Stimulated activated CD4-positive, alpha-beta T cell treated with anti-CD3 and anti-CD28 coated beads, Interleukin-1b, Interleukin-23, amount 100 ng/mL, for 4 hours (primary cell): ENCODE measurements around the gene CARMIL3.

Experiments used
- DNase-seq, 2 donors: peaks; one replicate each; pipeline ENCODE4 v3.0.0-alpha.2; 2020; ENCODE audit warnings: low read depth in 2 of 2

The CARMIL3 gene

DNA sequence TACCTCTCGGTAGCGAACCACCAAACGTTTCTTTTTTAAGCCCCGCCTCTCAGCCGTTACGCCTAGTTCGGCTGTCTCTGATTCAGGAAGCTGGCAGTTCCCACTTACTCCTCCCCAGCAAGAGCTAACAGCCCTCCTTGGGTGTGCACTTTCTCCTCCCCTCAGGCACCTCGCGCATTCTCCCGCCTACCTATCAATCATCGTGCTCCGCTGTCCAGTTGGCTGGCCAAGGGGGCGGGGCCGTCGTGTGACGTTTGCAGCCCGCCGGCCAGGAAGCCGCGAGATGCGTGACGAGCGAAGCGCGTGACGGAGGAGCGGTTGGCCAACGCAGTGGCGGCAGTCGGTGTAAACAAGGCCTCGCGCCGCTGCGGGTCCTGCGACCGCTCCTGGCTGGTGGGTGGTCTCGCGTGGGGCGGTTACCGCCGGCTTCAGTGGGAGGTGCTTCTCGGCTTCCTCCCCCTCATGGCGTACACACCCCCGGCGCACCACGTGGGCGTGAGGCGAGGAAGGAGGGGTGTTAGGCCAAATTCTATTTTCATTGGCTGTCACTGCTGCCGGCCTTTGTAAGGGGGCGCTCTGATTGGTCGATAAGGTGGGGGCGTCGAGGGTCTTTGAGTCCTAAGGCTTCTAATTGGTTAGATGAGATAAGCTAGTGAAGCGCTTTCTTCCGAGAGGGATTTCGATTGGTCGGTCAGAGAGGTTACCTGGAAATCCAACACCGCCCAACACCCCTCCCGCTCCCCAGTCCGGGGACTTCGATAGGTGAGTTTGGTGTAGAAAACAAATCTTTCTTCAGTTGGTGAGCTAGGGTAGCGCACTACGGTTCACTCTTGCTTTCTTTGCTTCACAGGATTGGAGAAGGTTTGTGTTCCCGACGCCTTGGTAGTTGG lies 63.0 kb downstream of the CARMIL3 start, which contains the start of the genes DCAF11 and NRL:
DCAF11 (plus strand) TSS at position 246 of the 890 bp plus-strand sequence. CDS start 818 bp downstream, outside the sequence.
NRL (minus strand) TSS at position 418 of the 890 bp plus-strand sequence. CDS start 32,101 bp downstream, outside the sequence.
- DNase-seq = peak; percentile 96 to 98

DNA sequence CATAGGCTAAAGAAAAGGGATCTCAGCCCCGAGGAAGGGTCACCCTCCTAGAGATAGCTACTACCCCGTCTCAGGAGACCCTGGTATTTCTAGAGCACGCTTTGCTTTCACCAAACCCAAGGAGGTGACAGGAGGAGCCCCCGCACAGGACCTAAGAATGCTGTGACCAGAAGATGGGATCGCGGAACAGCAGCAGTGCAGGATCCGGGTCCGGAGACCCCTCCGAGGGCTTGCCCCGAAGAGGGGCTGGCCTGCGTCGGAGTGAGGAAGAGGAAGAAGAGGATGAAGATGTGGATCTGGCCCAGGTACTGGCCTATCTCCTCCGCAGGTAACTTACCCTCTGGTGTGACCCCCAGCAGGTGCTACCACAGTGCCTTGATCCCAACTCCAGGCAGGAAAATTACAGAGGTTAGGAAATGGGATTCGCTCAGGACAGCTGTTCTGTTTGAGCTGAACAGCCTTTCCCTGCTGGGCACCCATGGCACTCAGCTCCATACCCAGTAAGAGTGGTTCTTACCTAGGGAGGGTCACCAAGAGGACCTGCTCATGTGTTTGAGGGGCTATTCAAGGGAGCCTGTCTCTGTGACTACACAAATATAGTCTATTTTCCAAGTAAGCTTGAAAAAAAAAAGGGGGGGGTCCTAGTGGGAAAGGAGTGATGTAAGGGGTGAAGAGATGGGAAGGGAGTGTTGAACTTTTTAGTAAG lies 63.8 kb downstream of the CARMIL3 start:
- no peak for DNase-seq

DNA sequence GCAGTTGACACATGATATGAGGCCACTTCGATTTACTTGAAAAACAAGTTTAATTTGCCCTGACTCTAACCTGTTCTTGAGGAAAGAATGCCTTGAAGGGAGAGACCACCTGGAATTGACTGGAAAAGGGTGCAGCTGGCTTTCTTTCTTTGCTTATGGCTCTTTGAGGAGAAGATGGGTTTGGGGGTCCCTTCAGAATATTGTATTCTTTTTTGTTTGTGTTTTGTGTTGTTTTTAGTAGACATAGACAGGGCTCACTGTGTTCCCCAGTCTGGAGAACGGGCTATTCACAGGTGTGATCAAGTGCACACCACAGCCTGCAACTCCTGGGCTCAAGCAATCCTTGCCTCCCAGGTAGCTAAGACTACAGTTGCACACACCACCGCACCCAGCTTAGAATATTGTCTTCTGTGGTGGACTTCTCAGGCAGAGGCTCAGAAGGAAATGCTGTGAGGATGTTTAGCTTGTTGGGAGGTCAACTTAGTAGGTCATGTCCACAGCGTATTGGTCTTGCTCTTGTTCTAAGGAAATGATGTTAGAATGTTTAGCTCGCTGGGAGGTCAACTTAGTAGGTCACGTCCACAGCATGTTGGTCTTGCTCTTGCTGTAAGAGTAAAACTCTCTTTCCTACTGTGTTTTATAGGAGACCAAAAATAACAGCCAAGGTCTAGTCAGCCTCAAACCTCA lies 64.5 kb downstream of the CARMIL3 start:
- DNase-seq = no peak

DNA sequence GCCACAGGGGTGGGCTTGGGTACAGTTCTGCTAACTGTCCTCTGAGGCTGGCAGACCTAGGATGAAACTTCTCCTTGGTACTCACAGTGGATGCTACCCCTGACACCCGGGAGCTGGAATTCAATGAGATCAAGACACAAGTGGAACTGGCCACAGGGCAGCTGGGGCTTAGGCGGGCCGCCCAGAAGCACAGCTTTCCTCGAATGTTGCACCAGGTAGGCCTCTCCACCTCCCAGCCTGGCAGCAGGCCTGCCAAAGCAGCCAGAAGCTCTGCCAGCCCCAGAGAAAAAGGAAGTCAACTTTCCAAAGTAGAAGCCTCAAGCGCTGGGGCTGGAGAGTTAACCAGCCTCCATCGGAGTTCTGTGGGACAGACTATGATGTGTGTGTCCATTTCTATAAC lies 65.4 kb downstream of the CARMIL3 start:
- DNase-seq = no peak
